HEK293 (cell line): ENCODE measurements around the gene TMEM208.

Experiments used
- CTCF ChIA-PET: fragments of 350-600 bp; formaldehyde crosslinking; extraction: SDS; loops from one replicate; lab custom pipeline; 2021; ENCODE audit warnings: antibody characterized with exemption; lab: Yijun Ruan, JAX
- POLR2A ChIA-PET: fragments of 300-600 bp; formaldehyde crosslinking; extraction: SDS; loops from one replicate; lab custom pipeline; 2020; ENCODE audit warnings: antibody characterized with exemption, inconsistent platforms; lab: Yijun Ruan, JAX
- H3K27ac ChIP-seq: fragments of 200-500 bp; sonication (Bioruptor generic); 2 replicates; pipeline ENCODE4 v1.5.1; 2014; ENCODE audit warnings: low read depth, low read length, control low read depth, inconsistent platforms; ENCODE audit errors: extremely low read depth
- H3K36me3 ChIP-seq, 2 experiments: fragments of 200-500 bp in 1 of 2; sonication (Bioruptor generic) in 1 of 2; 1 replicate in 1 of 2; 2 replicates in 1 of 2; pipeline ENCODE4 v1.5.1; 2014 to 2017; ENCODE audit warnings: inconsistent platforms in 2 of 2, low read length in 2 of 2; ENCODE audit not compliant: control insufficient read depth in 2 of 2, insufficient read depth in 1 of 2
- H3K4me1 ChIP-seq: fragments of 200-500 bp; sonication (Bioruptor generic); 2 replicates; pipeline ENCODE4 v1.5.1; 2014; ENCODE audit warnings: mild to moderate bottlenecking, low read length, inconsistent platforms; ENCODE audit not compliant: control insufficient read depth, insufficient read depth
- H3K4me3 ChIP-seq: 2 replicates; pipeline ENCODE4 v1.5.1; 2011; ENCODE audit warnings: low read depth, mild to moderate bottlenecking, control low read depth, low read length, moderate library complexity
- H3K9me3 ChIP-seq: fragments of 200-500 bp; sonication (Bioruptor generic); 2 replicates; pipeline ENCODE4 v1.5.1; 2014; ENCODE audit warnings: low read depth, low read length, inconsistent platforms; ENCODE audit not compliant: control insufficient read depth, insufficient read depth
- PRDM10 ChIP-seq: fragments of 450-650 bp; formaldehyde crosslinking; IDR thresholded peaks from 2 replicates; pipeline ENCODE4 v1.5.1; 2016; ENCODE audit warnings: missing biosample characterization, missing genetic modification characterization
- PRDM4 ChIP-seq: fragments of 450-650 bp; formaldehyde crosslinking; IDR thresholded peaks from 2 replicates; pipeline ENCODE4 v1.5.1; 2017; ENCODE audit warnings: missing biosample characterization, missing genetic modification characterization
- ZBTB20 ChIP-seq: fragments of 450-650 bp; formaldehyde crosslinking; IDR thresholded peaks from 2 replicates; pipeline ENCODE4 v1.5.1; 2016; ENCODE audit warnings: missing biosample characterization, missing genetic modification characterization
- ZBTB48 ChIP-seq: fragments of 450-650 bp; formaldehyde crosslinking; IDR thresholded peaks from 2 replicates; pipeline ENCODE4 v1.5.1; 2016; ENCODE audit warnings: missing biosample characterization, missing genetic modification characterization
- ZFHX2 ChIP-seq: fragments of 450-650 bp; formaldehyde crosslinking; conservative IDR thresholded peaks from 2 replicates; pipeline ENCODE4 v1.5.1; 2016; ENCODE audit warnings: missing biosample characterization, missing genetic modification characterization
- ZNF18 ChIP-seq: fragments of 450-650 bp; formaldehyde crosslinking; IDR thresholded peaks from 2 replicates; pipeline ENCODE4 v1.5.1; 2016; ENCODE audit warnings: missing biosample characterization, missing genetic modification characterization
- ZNF394 ChIP-seq: fragments of 450-650 bp; formaldehyde crosslinking; IDR thresholded peaks from 2 replicates; pipeline ENCODE4 v1.5.1; 2016; ENCODE audit warnings: missing biosample characterization, missing genetic modification characterization, mild to moderate bottlenecking, moderate library complexity, borderline replicate concordance
- ZNF404 ChIP-seq: fragments of 450-650 bp; formaldehyde crosslinking; IDR thresholded peaks from 2 replicates; pipeline ENCODE4 v1.5.1; 2017; ENCODE audit warnings: missing biosample characterization, missing genetic modification characterization
- ZNF518A ChIP-seq: fragments of 450-650 bp; formaldehyde crosslinking; conservative IDR thresholded peaks from 2 replicates; pipeline ENCODE4 v1.5.1; 2016; ENCODE audit warnings: low read depth, missing biosample characterization, missing genetic modification characterization
- ZNF530 ChIP-seq: fragments of 450-650 bp; formaldehyde crosslinking; IDR thresholded peaks from 2 replicates; pipeline ENCODE4 v1.5.1; 2016; ENCODE audit warnings: low read depth, missing biosample characterization, missing genetic modification characterization
- ZNF600 ChIP-seq: fragments of 450-650 bp; formaldehyde crosslinking; IDR thresholded peaks from 2 replicates; pipeline ENCODE4 v1.5.1; 2016; ENCODE audit warnings: missing biosample characterization, missing genetic modification characterization

The TMEM208 gene

GRCh38 chr16:67226295-67226803 is 581 bp upstream of the TMEM208 start:
- Histone ChIP-seq H3K9me3 (no peaks in the 10 kb centered on the region), H3K4me1 (no peaks in the 10 kb centered on the region), H3K36me3 (peaks cover 0 to 39% of the 10 kb centered on the region in 2 experiments; a peak in 1 of 3 replicates), H3K4me3 (peak overlapping the region; percentile 93), H3K27ac (no peak overlapping the region; the same call in 1 of the 2 replicates)
- TF ChIP-seq ZNF394 (tag by site-specific recombination), result no peak
- peak; percentile 3; the same call in 1 of the 2 replicates for TF ChIP-seq PRDM4 (tag by site-specific recombination)
- peak; percentile 67; the same call in 1 of the 2 replicates for TF ChIP-seq PRDM10 (tag by site-specific recombination)
- 0 out of 2 replicates have a peak, but pooled peaks have one; percentile 28 for TF ChIP-seq ZNF600
- 0 out of 2 replicates have a peak, but pooled peaks have one; percentile 28 for TF ChIP-seq ZBTB20
- peak; percentile 66; the same call in 1 of the 2 replicates for TF ChIP-seq ZBTB48 (tag by site-specific recombination)
- TF ChIP-seq ZNF18 (tag by site-specific recombination), result no peak
- POLR2A ChIA-PET, result interaction anchor here (0.5 to 10.0 kb wide), 14 partner anchors 8 to 144 kb away, joined by 3 to 109 read pairs (median 5); partner anchors contain the start of genes FHOD1, KCTD19, LRRC36 and SLC9A5
- CTCF ChIA-PET, result interaction anchor here (0.7 to 1.9 kb wide), 9 partner anchors 13 to 239 kb away, joined by 3 to 7 read pairs (median 4); partner anchors contain the start of genes ELMO3 and ZDHHC1

- H3K36me3 ChIP-seq, result peaks cover 4 to 47% of the 10 kb centered on the region in 2 experiments; a peak in 2 of 3 replicates
- no peaks in the 10 kb centered on the region for H3K9me3 ChIP-seq
- H3K4me1 ChIP-seq, result no peaks in the 10 kb centered on the region
- no peak for TF ChIP-seq PRDM10 (tag by site-specific recombination)
- TF ChIP-seq ZNF518A (tag by site-specific recombination), result no peak
- no peak for TF ChIP-seq ZNF530 (tag by site-specific recombination)
- no peak for TF ChIP-seq ZNF404
- no peak for TF ChIP-seq ZFHX2
- H3K4me3 ChIP-seq, result peak overlapping the region; percentile 93
- no peak overlapping the region; the same call in 1 of the 2 replicates for H3K27ac ChIP-seq
- CTCF ChIA-PET, result interaction anchor here (0.7 to 1.1 kb wide), 3 partner anchors 17 to 48 kb away, joined by 3 read pairs; no protein-coding TSS in a partner anchor
- POLR2A ChIA-PET, result interaction anchor here (0.9 to 10.0 kb wide), 9 partner anchors 10 to 210 kb away, joined by 3 to 109 read pairs (median 6); partner anchors contain the start of genes FHOD1 and SLC9A5
Observed at GRCh38 chr16:67227567-67227921, 614 bp downstream of the TMEM208 start.
